Measurements from ENCODE around the gene TAS2R60. TPM values are rescaled to one million over a fixed set of nuclear protein-coding genes. Genes with fewer than 3 reads are reported as not detected.

TAS2R60 gene
- total and polyA plus RNA-seq, 9 of the 15 experiments (the other 6 are each of a cell fraction or from before 2014, with no cell fraction given) = 0.08 TPM; not detected in 8

GRCh38 chr7:143415742-143416397 is 27.4 kb upstream of the TAS2R60 start:
- no peak overlapping the region for H3K4me3 ChIP-seq
- no peaks in the 10 kb centered on the region for H4K20me1 ChIP-seq (replicated peaks; ENCODE audit: control insufficient read depth, insufficient read depth, low read length)
- intact Hi-C loops (cut with micrococcal nuclease) = loop anchor here (1.0 to 5.0 kb wide), 6 partner anchors 36 to 176 kb away; no protein-coding TSS in a partner anchor
- in situ Hi-C loops (cut with MboI) = no loop called here
- H3K27ac ChIP-seq (ENCODE audit: extremely low read depth, low read depth, low read length) = no peak overlapping the region
- ATAC-seq (no peak), FAIRE-seq (no peak), DNase-seq (ENCODE audit: extremely low read depth in 1 of 4, low spot score in 3 of 4) (no peak)
- no peak overlapping the region for H3K4me2 ChIP-seq (ENCODE audit: insufficient read depth, low read length)
- POLR2A ChIA-PET = interaction anchor here (0.5 to 2.1 kb wide), 3 partner anchors 11 to 36 kb away, joined by 3 to 4 read pairs (median 3); no protein-coding TSS in a partner anchor
- CTCF ChIA-PET (ENCODE audit: low intra/inter-chr PET ratio) = interaction anchor here (1.1 to 1.9 kb wide), 4 partner anchors 36 to 175 kb away, joined by 3 to 12 read pairs (median 4); no protein-coding TSS in a partner anchor
- peaks cover 3% of the 10 kb centered on the region; the same call in 1 of the 2 replicates for H3K9me3 ChIP-seq (replicated peaks; ENCODE audit: control insufficient read depth, insufficient read depth, low read depth, low read length)
- no peaks in the 10 kb centered on the region for H3K36me3 ChIP-seq (ENCODE audit: control insufficient read depth, insufficient read depth, low read length)
- H3K4me1 ChIP-seq (replicated peaks in 1 of 2; ENCODE audit: control insufficient read depth in 2 of 2, insufficient read depth in 2 of 2, low read length in 2 of 2) = peaks cover 0 to 8% of the 10 kb centered on the region in 2 experiments; a peak in 1 of 5 replicates
- H3K27me3 ChIP-seq (ENCODE audit: control insufficient read depth in 2 of 2, insufficient read depth in 2 of 2, low read length in 2 of 2) = no peaks in the 10 kb centered on the region; a peak in 1 of 5 replicates
- TF ChIP-seq CHD2 (IDR thresholded peaks at IDR 0.05; ENCODE audit: low read depth, low read length) (no peak), CBX5 (IDR thresholded peaks at IDR 0.05; ENCODE audit: borderline replicate concordance, low read depth) (no peak), NELFE (IDR thresholded peaks at IDR 0.05; ENCODE audit: insufficient read depth, insufficient read length) (no peak), SMARCC2 (IDR thresholded peaks at IDR 0.05; ENCODE audit: low read depth) (no peak), CC2D1A (IDR thresholded peaks at IDR 0.05) (no peak), NR3C1 (CRISPR knock-in tag; IDR thresholded peaks at IDR 0.05) (no peak), CREB3L1 (IDR thresholded peaks at IDR 0.05; ENCODE audit: borderline replicate concordance, low read depth) (no peak), ZNF140 (CRISPR knock-in tag; IDR thresholded peaks at IDR 0.05) (no peak), POU5F1 (IDR thresholded peaks at IDR 0.05; ENCODE audit: borderline replicate concordance, low read depth, low read length, partially characterized antibody) (no peak), ZNF184 (CRISPR knock-in tag; IDR thresholded peaks at IDR 0.05) (no peak), SMAD1 (IDR thresholded peaks at IDR 0.05; ENCODE audit: low read depth, low read length, partially characterized antibody) (no peak), ZNF347 (CRISPR knock-in tag; IDR thresholded peaks at IDR 0.05; ENCODE audit: low read depth) (no peak), ASH1L (IDR thresholded peaks at IDR 0.05; ENCODE audit: borderline replicate concordance, low read depth, partially characterized antibody) (no peak), GTF3C2 (IDR thresholded peaks at IDR 0.05; ENCODE audit: borderline replicate concordance, extremely low read depth, insufficient read length) (no peak), ZBTB17 (CRISPR knock-in tag; IDR thresholded peaks at IDR 0.05) (no peak), FOXM1 (IDR thresholded peaks at IDR 0.05; ENCODE audit: low read depth) (no peak), FOXM1 (CRISPR knock-in tag; IDR thresholded peaks at IDR 0.05; ENCODE audit: low read depth) (no peak), BCL6 (CRISPR knock-in tag; IDR thresholded peaks at IDR 0.05) (no peak), ZNF766 (CRISPR knock-in tag; conservative IDR thresholded peaks at IDR 0.05) (no peak)
- no peak overlapping the region for H3K9ac ChIP-seq (ENCODE audit: insufficient read depth in 1 of 2, low read depth in 2 of 2, low read length in 2 of 2)
- H3K9me1 ChIP-seq (ENCODE audit: control insufficient read depth, insufficient read depth, low read length) = no peaks in the 10 kb centered on the region
- no peaks in the 10 kb centered on the region for H3K79me2 ChIP-seq (ENCODE audit: control insufficient read depth, insufficient read depth, low read length)
- BruUV-seq (replicated peaks) = no TSS peak
- H2AFZ ChIP-seq (ENCODE audit: low read depth, low read length) = no peak overlapping the region
- 47% methylated on average over 8 of the region's 8 CpGs for WGBS (ENCODE audit: insufficient coverage, low coverage, missing lambda C conversion rate)
